ENCODE results near the gene ST3GAL4. TPM values are rescaled to one million over a fixed set of nuclear protein-coding genes. Genes with fewer than 3 reads are reported as not detected.

The ST3GAL4 gene
- total RNA-seq, 1 experiment from 2014 or later = 46.2 TPM

- TF ChIP-seq CTCF (conservative IDR thresholded peaks at IDR 0.05) (no peak), EZH2 (IDR thresholded peaks at IDR 0.05; ENCODE audit: low read depth) (no peak)
- DNase-seq = no peak
- H3K79me2 ChIP-seq (ENCODE audit: low read depth) = no peaks in the 10 kb centered on the region
- BruUV-seq (replicated peaks) = no TSS peak
- H4K20me1 ChIP-seq (ENCODE audit: insufficient read depth) = no peaks in the 10 kb centered on the region
- H3K27ac ChIP-seq = no peak overlapping the region
- POLR2A ChIA-PET (ENCODE audit: unreplicated experiment) = no interaction called here
- H3K36me3 ChIP-seq (ENCODE audit: low read depth) = 0 out of 2 replicates have a peak, but pooled peaks cover 5% of the 10 kb centered on the region
- intact Hi-C loops (cut with micrococcal nuclease; ENCODE audit: unreplicated experiment) = loop anchor here (10.0 kb wide), 1 partner anchor 91 kb away; no protein-coding TSS in a partner anchor
- CTCF ChIA-PET = no interaction called here
- H3F3A ChIP-seq (ENCODE audit: insufficient read depth, low read depth) = peaks cover 17% of the 10 kb centered on the region; the same call in 1 of the 2 replicates
- no peaks in the 10 kb centered on the region for H3K9me2 ChIP-seq (ENCODE audit: insufficient read depth)
- peaks cover 20% of the 10 kb centered on the region for H3K4me1 ChIP-seq (replicated peaks; ENCODE audit: insufficient read depth)
- H3K4me2 ChIP-seq = no peak overlapping the region
- H3K27me3 ChIP-seq (ENCODE audit: insufficient read depth, low read depth) = no peaks in the 10 kb centered on the region
- no peak overlapping the region for H3K4me3 ChIP-seq
- no peaks in the 10 kb centered on the region for H3K9me3 ChIP-seq (ENCODE audit: insufficient read depth, low read depth)
- H2AFZ ChIP-seq = no peak overlapping the region
Measured at GRCh38 chr11:126436209-126436755, 80.8 kb downstream of the ST3GAL4 start.

GRCh38 chr11:126437731-126438130, 82.2 kb downstream of the ST3GAL4 start:
- no peak for DNase-seq
- Histone ChIP-seq H3F3A (ENCODE audit: insufficient read depth, low read depth) (peaks cover 7% of the 10 kb centered on the region; the same call in 1 of the 2 replicates), H3K9me2 (ENCODE audit: insufficient read depth) (no peaks in the 10 kb centered on the region), H3K27me3 (ENCODE audit: insufficient read depth, low read depth) (no peaks in the 10 kb centered on the region), H3K27ac (no peak overlapping the region), H2AFZ (no peak overlapping the region), H3K79me2 (ENCODE audit: low read depth) (no peaks in the 10 kb centered on the region), H4K20me1 (ENCODE audit: insufficient read depth) (no peaks in the 10 kb centered on the region), H3K36me3 (ENCODE audit: low read depth) (0 out of 2 replicates have a peak, but pooled peaks cover 5% of the 10 kb centered on the region), H3K4me3 (no peak overlapping the region), H3K4me2 (no peak overlapping the region), H3K9me3 (ENCODE audit: insufficient read depth, low read depth) (no peaks in the 10 kb centered on the region), H3K4me1 (replicated peaks; ENCODE audit: insufficient read depth) (peaks cover 7% of the 10 kb centered on the region)
- no TSS peak for BruUV-seq (replicated peaks)
- TF ChIP-seq CTCF (conservative IDR thresholded peaks at IDR 0.05) = no peak
- TF ChIP-seq EZH2 (IDR thresholded peaks at IDR 0.05; ENCODE audit: low read depth) = no peak
- intact Hi-C loops (cut with micrococcal nuclease; ENCODE audit: unreplicated experiment) = loop anchor here (10.0 kb wide), 1 partner anchor 93 kb away; no protein-coding TSS in a partner anchor
- CTCF ChIA-PET = no interaction called here
- POLR2A ChIA-PET (ENCODE audit: unreplicated experiment) = no interaction called here

GRCh38 chr11:126438272-126438671, 82.8 kb downstream of the ST3GAL4 start:
- H3K4me2 ChIP-seq = no peak overlapping the region
- H3K27me3 ChIP-seq (ENCODE audit: insufficient read depth, low read depth) = no peaks in the 10 kb centered on the region
- H3K4me3 ChIP-seq = no peak overlapping the region
- ChIA-PET CTCF (no interaction called here), POLR2A (ENCODE audit: unreplicated experiment) (no interaction called here)
- TF ChIP-seq CTCF (conservative IDR thresholded peaks at IDR 0.05) = no peak
- no peak for TF ChIP-seq EZH2 (IDR thresholded peaks at IDR 0.05; ENCODE audit: low read depth)
- H3K79me2 ChIP-seq (ENCODE audit: low read depth) = no peaks in the 10 kb centered on the region
- BruUV-seq (replicated peaks) = no TSS peak
- intact Hi-C loops (cut with micrococcal nuclease; ENCODE audit: unreplicated experiment) = loop anchor here (10.0 kb wide), 1 partner anchor 93 kb away; no protein-coding TSS in a partner anchor
- DNase-seq = no peak
- 0 out of 2 replicates have a peak, but pooled peaks cover 5% of the 10 kb centered on the region for H3K36me3 ChIP-seq (ENCODE audit: low read depth)
- H3K27ac ChIP-seq = no peak overlapping the region
- H3F3A ChIP-seq (ENCODE audit: insufficient read depth, low read depth) = peaks cover 7% of the 10 kb centered on the region; the same call in 1 of the 2 replicates
- no peaks in the 10 kb centered on the region for H3K9me3 ChIP-seq (ENCODE audit: insufficient read depth, low read depth)
- no peak overlapping the region for H2AFZ ChIP-seq
- no peaks in the 10 kb centered on the region for H4K20me1 ChIP-seq (ENCODE audit: insufficient read depth)
- no peaks in the 10 kb centered on the region for H3K9me2 ChIP-seq (ENCODE audit: insufficient read depth)
- H3K4me1 ChIP-seq (replicated peaks; ENCODE audit: insufficient read depth) = peaks cover 3% of the 10 kb centered on the region; the same call in 1 of the 2 replicates

Data from PC-9 (cell line).